Measurements from ENCODE around the gene LRRC17.

Gene LRRC17

GRCh38 chr7:102890292-102890970, 22.4 kb upstream of the LRRC17 start:
- no peak for DNase-seq (ENCODE audit: low read depth)
- no peak for TF ChIP-seq CTCF (IDR thresholded peaks at IDR 0.05; ENCODE audit: insufficient read depth, low read depth, low read length, missing control alignments)
- H3K4me3 ChIP-seq (ENCODE audit: low read depth, low read length) = no peak overlapping the region

DNA sequence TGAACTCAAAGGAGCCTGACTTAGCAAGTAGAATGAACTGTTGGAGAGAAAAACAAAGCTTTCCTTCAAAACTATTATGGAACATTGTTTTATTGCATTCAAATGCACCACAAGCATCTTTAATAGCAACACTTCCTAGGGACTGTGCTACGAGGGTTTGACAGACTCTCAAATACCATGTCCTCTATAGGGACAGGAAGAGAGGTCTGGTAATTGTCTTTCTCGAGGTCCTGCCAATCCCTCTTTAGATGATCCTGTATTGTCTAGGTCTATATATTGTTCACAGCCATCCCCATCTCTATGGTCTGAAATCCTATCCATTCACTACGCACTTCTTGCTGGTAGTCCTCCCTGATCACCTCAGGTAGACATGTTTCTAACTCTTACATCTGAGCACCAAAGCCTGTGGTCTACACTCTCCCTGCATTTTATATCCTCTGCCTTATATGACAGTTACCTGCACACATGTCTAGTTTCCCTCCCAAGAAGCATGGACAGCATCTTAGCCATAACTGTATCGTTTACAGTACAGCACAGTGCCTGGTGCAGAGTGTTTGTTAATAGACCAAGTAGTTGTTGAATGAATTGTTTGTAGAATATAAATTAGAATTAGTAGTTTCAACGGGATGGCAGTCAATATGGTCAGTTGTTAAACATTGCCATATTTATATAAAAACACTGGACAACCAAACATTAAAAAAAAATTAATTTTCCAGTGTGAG, 21.7 kb upstream of the LRRC17 start:
- no peak for TF ChIP-seq CTCF (IDR thresholded peaks at IDR 0.05; ENCODE audit: insufficient read depth, low read depth, low read length, missing control alignments)
- DNase-seq (ENCODE audit: low read depth) = no peak
- H3K4me3 ChIP-seq (ENCODE audit: low read depth, low read length) = no peak overlapping the region

GRCh38 chr7:102891693-102892261, 21.0 kb upstream of the LRRC17 start:
- no peak for TF ChIP-seq CTCF (IDR thresholded peaks at IDR 0.05; ENCODE audit: insufficient read depth, low read depth, low read length, missing control alignments)

GRCh38 chr7:102892631-102893278, 20.0 kb upstream of the LRRC17 start:
- H3K4me3 ChIP-seq (ENCODE audit: low read depth, low read length) = no peak overlapping the region
- no peak for DNase-seq (ENCODE audit: low read depth)
- no peak for TF ChIP-seq CTCF (IDR thresholded peaks at IDR 0.05; ENCODE audit: insufficient read depth, low read depth, low read length, missing control alignments)

More at GRCh38 chr7:102891693-102892261, 21.0 kb upstream of the LRRC17 start:
- H3K4me3 ChIP-seq (ENCODE audit: low read depth, low read length) = no peak overlapping the region
- no peak for DNase-seq (ENCODE audit: low read depth)

DNA sequence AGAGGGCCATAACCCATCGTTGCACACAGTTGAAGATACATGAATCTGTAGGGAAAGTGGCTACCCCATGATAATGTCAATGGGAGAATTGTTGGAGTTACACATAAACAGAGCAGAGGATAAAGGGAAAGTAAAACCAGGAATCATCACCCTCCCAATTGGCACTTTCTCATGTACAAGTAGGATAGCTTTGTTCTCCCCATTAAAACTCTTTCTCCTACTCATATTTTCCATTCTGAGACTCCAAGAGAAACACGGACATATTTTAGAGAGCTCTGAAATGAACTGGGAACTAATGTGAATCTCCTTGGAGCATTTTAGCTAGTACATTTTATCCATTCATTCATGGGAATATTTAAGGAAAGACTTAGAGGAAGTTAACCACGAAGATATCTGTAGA, 17.2 kb upstream of the LRRC17 start:
- no peak overlapping the region for H3K4me3 ChIP-seq (ENCODE audit: low read depth, low read length)
- no peak for DNase-seq (ENCODE audit: low read depth)
- TF ChIP-seq CTCF (IDR thresholded peaks at IDR 0.05; ENCODE audit: insufficient read depth, low read depth, low read length, missing control alignments) = no peak

DNA sequence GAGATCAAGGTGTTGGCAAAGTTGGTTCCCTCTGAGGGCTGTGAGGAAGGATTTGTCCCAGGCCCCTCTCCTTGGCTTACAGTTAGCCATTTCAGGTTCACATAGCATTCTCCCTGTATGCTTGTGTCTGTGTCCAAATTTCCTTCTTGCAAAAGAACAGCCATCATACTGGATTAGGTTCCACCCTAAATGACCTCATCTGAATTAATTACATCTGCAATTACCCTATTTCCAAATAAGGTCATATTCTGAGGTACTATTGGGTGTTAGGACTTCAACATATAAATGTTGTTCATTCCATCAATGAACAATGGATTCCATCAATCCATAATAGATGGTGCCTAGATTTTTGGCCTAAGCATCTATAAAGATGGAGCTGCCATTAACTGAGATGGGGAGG, 16.2 kb upstream of the LRRC17 start:
- TF ChIP-seq CTCF (IDR thresholded peaks at IDR 0.05; ENCODE audit: insufficient read depth, low read depth, low read length, missing control alignments) = no peak
- H3K4me3 ChIP-seq (ENCODE audit: low read depth, low read length) = no peak overlapping the region
- DNase-seq (ENCODE audit: low read depth) = no peak
